ENCODE measurements around the gene CAMKK2. TPM values are rescaled to one million over a fixed set of nuclear protein-coding genes. Genes with fewer than 3 reads are reported as not detected.
A peak's percentile ranks its signal among the peaks of the same experiment; 100 is the strongest.
"Not testable (repeated sequence)": the region's sequence is repeated elsewhere in the genome, so short reads cannot be mapped to it uniquely, and the experiment has no call there.

The CAMKK2 gene
- total RNA-seq, 2 donors from 2014 or later = 15.0 to 27.7 TPM

- Mint-ChIP-seq H3K27ac (no peak overlapping the region), H3K9me3 (no peaks in the 10 kb centered on the region), H3K36me3 (peaks cover 10 to 26% of the 10 kb centered on the region in 2 donors)
- no peak for DNase-seq (ENCODE audit: low spot score in 2 of 2)
- ATAC-seq = no peak
Observed at GRCh38 chr12:121245031-121245430, 51.5 kb downstream of the CAMKK2 start.

- Mint-ChIP-seq H3K36me3 (peaks cover 19 to 20% of the 10 kb centered on the region in 2 donors), H3K9me3 (no peaks in the 10 kb centered on the region), H3K27ac (peak overlapping the region; percentile 77 to 94)
- ATAC-seq = peak in 1 of 2 donors; percentile 10
- DNase-seq (ENCODE audit: low spot score in 2 of 2) = no peak
Observed at GRCh38 chr12:121241156-121241970, 55.1 kb downstream of the CAMKK2 start.

DNA sequence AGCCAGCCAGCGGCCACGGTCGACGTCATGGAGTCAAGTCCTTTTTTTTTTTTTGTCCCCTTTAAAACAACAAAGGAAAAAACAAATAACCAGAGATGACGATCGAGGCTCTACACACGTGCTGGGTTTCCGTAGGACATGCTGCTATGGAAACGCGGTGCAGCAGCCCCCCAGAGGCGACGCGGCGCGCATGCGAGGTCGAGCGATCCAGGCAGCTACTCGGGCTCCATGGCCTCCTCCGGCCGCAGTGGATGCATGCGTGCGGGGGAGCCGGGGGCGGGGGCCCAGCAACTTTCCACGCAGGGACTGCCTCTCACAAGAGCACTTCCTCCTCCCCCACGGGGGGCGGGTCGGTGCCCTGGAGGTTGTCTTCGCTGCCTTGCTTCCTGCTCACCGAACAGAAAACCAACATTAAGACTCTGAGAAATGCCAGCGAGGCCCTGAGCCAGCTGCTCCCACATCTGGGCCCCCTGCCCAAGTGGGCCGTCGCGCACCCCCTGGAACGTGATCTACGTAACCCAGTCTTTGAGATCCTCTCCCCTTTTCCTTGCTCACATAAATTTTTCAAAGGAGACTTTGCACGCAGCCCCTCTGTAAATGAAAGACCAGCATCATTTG, 55.9 kb downstream of the CAMKK2 start:
- Mint-ChIP-seq H3K36me3 (peaks cover 19 to 20% of the 10 kb centered on the region in 2 donors), H3K27ac (peak overlapping the region; percentile 77 to 94), H3K9me3 (no peaks in the 10 kb centered on the region)
- ATAC-seq (peak; percentile 77 to 85), DNase-seq (ENCODE audit: low spot score in 2 of 2) (peak; percentile 64 to 69)

GRCh38 chr12:121240062-121240420, 56.5 kb downstream of the CAMKK2 start:
- Mint-ChIP-seq H3K9me3 (no peaks in the 10 kb centered on the region), H3K27ac (peak overlapping the region; percentile 52 to 77), H3K36me3 (peaks cover 19 to 20% of the 10 kb centered on the region in 2 donors)
- no peak for ATAC-seq
- no peak for DNase-seq (ENCODE audit: low spot score in 2 of 2)

DNA sequence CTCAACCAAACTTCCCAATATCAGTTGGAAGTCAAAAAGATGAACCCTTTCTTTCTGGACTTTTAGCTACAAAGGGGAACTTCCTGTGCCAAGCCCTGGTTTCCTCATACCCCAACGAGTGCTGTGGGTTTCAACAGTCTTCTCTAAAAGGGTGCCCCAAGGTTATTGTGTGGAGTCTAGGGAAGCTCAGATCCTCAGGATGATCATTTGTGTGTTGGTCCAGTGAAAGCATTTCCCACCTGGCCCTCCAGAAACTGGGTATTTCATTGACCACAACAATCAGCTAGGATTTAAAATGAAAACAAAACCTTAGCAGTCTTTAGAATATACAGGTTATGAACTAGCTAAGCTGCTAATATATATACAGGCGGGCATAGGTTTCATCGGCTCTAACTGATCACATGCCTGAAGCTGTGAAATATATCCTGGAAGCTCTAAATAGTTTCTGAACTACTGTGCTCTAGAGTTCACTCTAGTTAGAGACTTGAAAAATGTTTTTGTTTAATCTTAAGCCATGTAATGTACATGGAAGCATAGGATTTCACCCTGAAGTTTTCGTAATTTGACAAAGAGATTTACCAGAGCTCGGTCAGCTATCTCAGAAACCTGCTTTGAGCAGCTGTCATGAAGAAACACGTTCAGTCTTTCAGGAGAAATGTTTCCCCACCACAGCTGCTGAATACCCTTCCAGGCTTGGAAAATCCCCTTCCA, 57.0 kb downstream of the CAMKK2 start:
- no peak for ATAC-seq
- no peak for DNase-seq (ENCODE audit: low spot score in 2 of 2)
- Mint-ChIP-seq H3K9me3 (no peaks in the 10 kb centered on the region), H3K27ac (peak overlapping the region; percentile 39 to 77), H3K36me3 (peaks cover 19 to 20% of the 10 kb centered on the region in 2 donors)

DNA sequence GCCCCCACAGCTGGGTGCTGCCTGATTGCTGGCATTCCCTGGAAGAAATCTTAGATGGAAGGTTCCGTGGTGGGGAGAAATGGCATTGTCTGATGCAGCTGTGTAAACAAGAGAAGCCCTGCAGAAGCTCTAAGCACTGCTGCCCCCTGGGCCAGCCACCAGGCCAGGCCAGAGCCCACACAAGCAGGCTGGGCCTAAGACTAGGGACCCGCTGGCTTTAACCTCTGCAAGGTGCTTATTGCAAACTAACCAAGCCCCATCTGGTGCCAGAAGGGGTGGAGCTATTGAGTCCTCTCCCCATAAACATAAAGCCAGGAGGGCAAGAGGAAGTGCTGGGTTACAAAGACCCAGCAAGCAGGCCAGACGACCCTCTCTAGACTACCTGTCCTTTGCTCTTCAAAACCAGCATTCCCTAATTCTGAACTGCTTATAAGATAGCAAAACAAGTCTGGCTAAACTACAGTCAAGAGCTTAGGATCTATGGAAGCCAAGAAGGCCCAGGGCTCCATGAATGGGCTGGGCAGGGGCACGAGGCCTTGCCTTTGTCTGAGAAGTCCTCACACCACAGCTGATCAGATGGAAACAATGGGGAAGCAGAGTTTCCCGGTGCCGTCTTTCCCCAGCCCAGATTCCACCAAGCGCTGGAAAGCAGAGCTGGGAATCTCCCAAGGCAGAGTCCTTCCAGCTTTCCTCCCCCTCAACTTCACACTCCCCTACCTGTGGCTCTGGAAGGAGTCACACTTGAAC, 57.7 kb downstream of the CAMKK2 start:
- ATAC-seq (no peak), DNase-seq (ENCODE audit: low spot score in 2 of 2) (no peak)
- peaks cover 19 to 20% of the 10 kb centered on the region in 2 donors for H3K36me3 Mint-ChIP-seq
- H3K9me3 Mint-ChIP-seq = no peaks in the 10 kb centered on the region
- peak overlapping the region in 1 of 2 donors; percentile 39 for H3K27ac Mint-ChIP-seq

DNA sequence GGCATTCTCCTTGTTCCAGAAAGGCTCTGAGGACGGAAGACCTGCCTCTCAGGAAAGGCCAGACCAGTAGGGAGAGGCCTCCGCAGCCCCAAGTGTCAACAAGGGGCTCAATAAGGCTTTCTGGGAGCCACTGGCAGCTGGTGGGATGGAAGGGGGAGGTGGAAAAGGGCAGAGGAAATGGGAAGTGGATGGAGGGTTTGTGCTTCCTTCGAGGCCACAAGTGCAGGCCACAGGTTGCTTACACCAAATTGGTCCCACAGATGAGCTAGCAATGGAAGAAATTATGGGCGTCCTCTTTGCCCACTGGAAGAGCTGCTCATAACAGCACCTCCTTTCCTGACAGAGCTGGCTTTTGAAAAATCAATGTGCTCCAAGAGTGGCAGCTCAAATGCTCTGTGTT, 58.4 kb downstream of the CAMKK2 start:
- ATAC-seq = no peak
- Mint-ChIP-seq H3K9me3 (no peaks in the 10 kb centered on the region), H3K36me3 (peaks cover 19 to 20% of the 10 kb centered on the region in 2 donors), H3K27ac (no peak overlapping the region)
- DNase-seq (ENCODE audit: low spot score in 2 of 2) = no peak

DNA sequence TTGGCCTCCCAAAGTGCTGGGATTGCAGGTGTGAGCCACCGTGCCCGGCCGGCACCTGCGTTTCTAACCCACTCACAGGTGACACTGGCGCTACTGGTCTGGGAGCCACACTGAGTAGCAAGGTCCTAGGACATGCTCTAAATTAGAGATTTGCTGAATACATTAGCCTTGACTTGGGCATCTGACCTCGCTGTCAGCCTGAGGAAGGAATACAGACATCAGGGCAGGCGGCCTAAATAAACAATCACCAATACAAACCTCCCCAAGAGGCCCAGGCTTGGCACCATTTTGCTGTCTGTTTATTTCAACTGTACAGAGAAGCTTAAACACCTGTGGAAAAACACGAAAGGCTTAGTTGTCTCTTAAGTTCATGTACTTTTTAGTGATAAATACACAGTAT, 59.1 kb downstream of the CAMKK2 start:
- peaks cover 19 to 20% of the 10 kb centered on the region in 2 donors for H3K36me3 Mint-ChIP-seq

GRCh38 chr12:121236776-121237175, 59.7 kb downstream of the CAMKK2 start:
- Mint-ChIP-seq H3K9me3 (no peaks in the 10 kb centered on the region), H3K27ac (no peak overlapping the region), H3K36me3 (peaks cover 19% of the 10 kb centered on the region in 2 donors)
- no peak for DNase-seq (ENCODE audit: low spot score in 2 of 2)
- no peak for ATAC-seq

More for the DNA sequence above, 59.1 kb downstream of the CAMKK2 start:
- DNase-seq (ENCODE audit: low spot score in 2 of 2) = no peak
- Mint-ChIP-seq H3K27ac (peak overlapping the region in 1 of 2 donors; percentile 82), H3K9me3 (no peaks in the 10 kb centered on the region)
- ATAC-seq = no peak

DNA sequence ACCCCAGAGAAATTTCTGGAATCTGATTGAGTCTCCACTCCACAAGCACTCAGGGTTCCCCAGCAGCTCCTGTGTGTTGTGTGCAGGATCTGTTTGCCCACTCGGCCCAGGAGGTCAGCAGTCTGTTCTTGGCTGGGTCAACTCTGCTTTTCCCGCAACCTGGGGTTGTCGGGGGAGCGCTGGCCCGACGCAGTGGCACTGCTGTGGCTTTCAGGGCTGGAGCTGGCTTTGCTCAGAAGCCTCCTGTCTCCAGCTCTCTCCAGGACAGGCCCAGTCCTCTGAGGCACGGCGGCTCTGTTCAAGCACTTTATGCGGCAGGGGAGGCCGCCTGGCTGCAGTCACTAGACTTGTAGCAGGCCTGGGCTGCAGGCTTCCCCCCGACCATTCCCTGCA, 62.9 kb downstream of the CAMKK2 start:
- no peak for ATAC-seq
- no peaks in the 10 kb centered on the region for H3K9me3 Mint-ChIP-seq
- DNase-seq (ENCODE audit: low spot score in 2 of 2) = no peak
- H3K27ac Mint-ChIP-seq = no peak overlapping the region
- H3K36me3 Mint-ChIP-seq = peaks cover 0 to 5% of the 10 kb centered on the region in 2 donors

GRCh38 chr12:121232977-121233627, 63.4 kb downstream of the CAMKK2 start:
- DNase-seq (ENCODE audit: low spot score in 2 of 2) (no peak), ATAC-seq (no peak)
- no peaks in the 10 kb centered on the region for H3K9me3 Mint-ChIP-seq
- H3K36me3 Mint-ChIP-seq = peaks cover 0 to 5% of the 10 kb centered on the region in 2 donors
- peak overlapping the region in 1 of 2 donors; percentile 85 for H3K27ac Mint-ChIP-seq

- DNase-seq (ENCODE audit: low spot score in 2 of 2) (no peak), ATAC-seq (no peak)
- Mint-ChIP-seq H3K9me3 (no peaks in the 10 kb centered on the region), H3K27ac (peak overlapping the region in 1 of 2 donors; percentile 82), H3K36me3 (no peaks in the 10 kb centered on the region)
Observed at GRCh38 chr12:121232163-121232562, 64.3 kb downstream of the CAMKK2 start.

- Mint-ChIP-seq H3K27ac (no peak overlapping the region), H3K9me3 (no peaks in the 10 kb centered on the region), H3K36me3 (no peaks in the 10 kb centered on the region)
- DNase-seq (ENCODE audit: low spot score in 2 of 2) (no peak), ATAC-seq (peak in 1 of 2 donors; percentile 27)
Observed at GRCh38 chr12:121230538-121230907, 66.0 kb downstream of the CAMKK2 start.

DNA sequence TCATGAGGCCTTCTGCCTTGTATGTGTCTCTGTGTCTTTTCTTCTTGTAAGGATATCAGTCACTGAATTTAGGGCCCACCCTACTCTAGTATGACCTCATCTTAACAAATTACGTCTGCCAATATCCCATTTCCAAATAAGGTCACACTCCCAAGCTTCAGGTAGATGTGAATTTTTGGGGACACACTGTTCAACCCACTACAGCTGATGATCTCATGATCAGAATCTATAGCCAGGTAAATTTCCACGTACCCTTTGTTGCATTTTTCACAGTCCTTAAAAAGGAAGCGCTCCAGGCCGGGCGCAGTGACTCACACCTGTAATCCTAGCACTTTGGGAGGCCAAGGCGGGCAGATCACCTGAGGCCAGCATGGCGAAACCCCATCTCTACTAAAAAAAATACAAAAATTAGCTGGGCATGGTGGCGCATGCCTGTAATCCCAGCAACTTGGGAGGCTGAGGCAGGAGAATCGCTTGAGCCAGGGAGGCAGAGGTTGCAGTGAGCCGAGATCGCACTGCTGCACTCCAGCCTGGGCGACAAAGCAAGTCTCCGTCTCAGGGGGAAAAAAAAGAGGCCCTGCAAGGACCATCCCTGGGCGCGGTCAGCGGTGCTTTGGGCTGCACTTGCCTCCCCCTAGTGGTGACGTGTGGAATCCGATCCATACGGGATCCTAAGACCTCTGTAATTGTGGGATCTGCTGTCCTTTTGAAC, 66.5 kb downstream of the CAMKK2 start:
- ATAC-seq = peak; percentile 83
- not testable (repeated sequence) for H3K36me3 Mint-ChIP-seq, H3K27ac Mint-ChIP-seq

GRCh38 chr12:121228919-121229665, 67.4 kb downstream of the CAMKK2 start:
- no peak for DNase-seq (ENCODE audit: low spot score in 2 of 2)
- Mint-ChIP-seq H3K27ac (no peak overlapping the region), H3K9me3 (no peaks in the 10 kb centered on the region), H3K36me3 (no peaks in the 10 kb centered on the region)
- no peak for ATAC-seq

More for the DNA sequence above, 66.5 kb downstream of the CAMKK2 start:
- peak in 1 of 2 donors; percentile 70 for DNase-seq (ENCODE audit: low spot score in 2 of 2)
- H3K9me3 Mint-ChIP-seq = not testable (repeated sequence)
